IPS DF 4.7 (cell line): ENCODE data around the gene NXNL2.

Experiments used
- DNase-seq: peaks from one replicate; pipeline ENCODE4 v3.0.0-alpha.2; 2013; ENCODE audit warnings: low spot score; ENCODE audit errors: extremely low read depth

The NXNL2 gene

DNA sequence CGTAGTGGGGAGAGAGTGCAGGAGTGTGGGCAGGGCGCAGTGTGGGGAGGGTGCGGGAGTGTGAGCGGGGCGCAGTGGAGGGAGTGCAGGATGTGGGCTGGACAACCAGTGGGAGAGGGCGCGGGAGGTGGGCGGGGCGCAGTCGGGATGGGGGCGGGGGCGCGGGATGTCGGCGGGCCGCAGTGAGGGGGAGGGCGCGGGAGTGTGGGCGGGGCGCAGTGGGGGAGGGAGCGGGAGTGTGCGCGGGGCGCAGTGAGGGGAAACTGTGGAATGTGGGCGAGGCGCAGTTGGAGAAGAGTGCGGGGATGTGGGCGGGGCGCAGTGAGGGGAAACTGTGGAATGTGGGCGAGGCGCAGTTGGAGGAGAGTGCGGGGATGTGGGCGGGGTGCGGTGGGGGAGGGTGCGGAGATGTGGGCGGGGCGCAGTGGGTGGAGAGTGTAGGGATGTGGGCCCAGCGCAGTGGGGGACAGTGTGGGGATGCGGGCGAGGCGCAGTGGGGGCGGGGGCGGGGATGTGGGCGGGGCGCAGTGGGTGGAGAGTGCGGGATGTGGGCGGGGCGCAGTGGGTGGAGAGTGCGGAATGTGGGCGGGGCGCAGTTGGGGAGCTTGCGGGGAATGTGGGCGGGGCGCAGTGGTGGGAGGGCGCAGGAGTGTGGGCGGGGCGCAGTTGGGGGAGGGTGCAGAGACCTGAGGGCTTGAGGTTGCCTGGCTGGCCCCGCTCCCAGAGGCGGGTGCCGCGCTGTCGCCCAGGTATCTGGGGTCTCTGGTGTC lies at the start of gene NXNL2:
TSS of gene NXNL2 (plus strand) at position 723 of the 770 bp plus-strand sequence. CDS start 257 bp downstream, outside the sequence.
- DNase-seq, result no peak

DNA sequence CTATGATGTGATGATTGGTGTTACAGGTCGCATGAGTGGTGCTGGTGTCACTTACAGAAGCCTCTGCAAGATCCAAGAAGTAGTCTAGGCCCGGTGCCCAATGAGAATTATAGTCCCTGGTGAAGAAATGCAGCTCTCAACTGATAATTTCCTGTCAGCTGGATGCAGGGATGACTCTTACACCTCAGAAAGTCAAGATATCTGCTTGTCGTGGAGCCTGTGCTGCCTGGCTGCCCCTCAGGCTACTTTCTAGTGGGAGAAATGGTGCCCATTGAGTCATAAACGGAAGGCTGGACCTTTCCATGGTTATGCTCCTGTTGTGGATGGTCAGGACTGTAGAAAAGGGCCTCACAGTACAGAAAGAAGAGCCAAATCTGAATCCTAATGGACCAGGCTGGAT lies 46.8 kb upstream of the NXNL2 start:
- no peak for DNase-seq

DNA sequence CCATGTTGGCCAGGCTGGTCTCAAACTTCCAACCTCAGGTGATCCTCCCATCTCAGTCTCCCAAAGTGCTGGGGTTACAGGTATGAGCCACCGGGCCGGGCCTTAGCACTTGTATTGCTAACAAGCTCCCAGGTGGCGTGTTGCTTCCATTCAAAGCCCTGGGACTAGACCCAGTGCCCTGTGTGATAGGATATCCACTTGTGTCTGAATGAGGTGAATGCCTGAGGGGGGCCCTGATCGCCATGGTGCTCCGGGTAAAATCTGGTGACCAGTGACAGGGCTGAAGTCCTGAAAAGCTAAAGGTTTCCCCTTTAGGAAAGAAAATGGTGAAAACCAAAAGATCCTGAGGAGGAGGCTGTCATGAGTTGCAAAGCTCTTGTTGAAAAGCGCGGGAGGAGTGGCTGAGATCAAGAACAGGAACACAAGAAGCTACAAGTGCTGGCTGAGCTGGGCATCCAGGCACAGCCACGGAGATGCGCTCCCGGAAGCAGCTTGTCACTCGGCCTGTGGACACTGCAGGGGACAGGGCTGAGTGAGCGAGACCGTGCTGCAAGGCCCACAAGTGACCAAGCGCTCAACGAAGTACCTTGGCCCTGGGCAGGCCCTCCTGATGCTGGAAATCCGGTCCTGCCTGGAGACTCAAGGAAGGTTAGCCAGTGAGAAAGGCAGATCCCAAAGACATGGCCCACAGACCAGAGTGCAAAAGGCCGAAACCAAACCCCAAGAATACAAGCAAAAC lies 39.8 kb upstream of the NXNL2 start:
- DNase-seq, result no peak

DNA sequence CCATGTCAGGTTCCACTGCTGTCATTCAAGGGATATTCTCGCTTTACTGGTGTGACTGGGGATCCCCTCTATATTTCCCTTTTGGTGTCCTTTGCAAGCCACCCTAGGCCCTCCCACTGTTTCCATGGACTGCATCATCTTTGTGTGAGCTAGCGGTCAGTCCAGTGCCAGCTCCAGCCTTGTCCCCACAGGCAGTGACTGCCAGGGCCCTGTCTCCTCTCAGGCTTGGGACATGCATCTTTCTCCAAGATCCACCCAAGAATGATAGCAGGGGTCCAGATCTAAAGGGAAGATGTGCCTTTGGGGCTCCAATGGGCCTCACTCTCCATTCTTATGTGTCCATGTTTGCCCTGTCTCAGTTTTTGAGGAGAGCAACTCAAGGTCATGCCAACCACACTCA lies 37.8 kb upstream of the NXNL2 start:
- no peak for DNase-seq

DNA sequence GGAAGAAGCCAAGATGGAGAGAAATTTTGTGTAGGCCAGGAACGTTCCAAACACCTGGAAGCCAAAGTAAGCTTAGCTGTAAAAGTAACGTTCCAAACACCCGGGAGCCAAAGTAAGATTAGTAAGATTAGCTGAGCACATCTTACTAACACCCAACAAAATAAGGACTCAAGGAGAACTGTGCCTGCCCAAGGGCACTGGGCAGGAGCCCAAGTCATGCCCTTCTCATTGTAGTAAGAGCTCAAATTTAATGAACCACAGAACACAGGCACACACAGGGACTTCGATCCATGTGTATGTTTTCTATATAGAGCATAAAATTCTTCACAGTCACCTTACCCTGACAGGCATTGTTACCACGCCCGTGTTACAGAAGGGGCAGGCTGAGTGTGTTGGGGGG lies 36.1 kb upstream of the NXNL2 start:
- DNase-seq, result no peak

DNA sequence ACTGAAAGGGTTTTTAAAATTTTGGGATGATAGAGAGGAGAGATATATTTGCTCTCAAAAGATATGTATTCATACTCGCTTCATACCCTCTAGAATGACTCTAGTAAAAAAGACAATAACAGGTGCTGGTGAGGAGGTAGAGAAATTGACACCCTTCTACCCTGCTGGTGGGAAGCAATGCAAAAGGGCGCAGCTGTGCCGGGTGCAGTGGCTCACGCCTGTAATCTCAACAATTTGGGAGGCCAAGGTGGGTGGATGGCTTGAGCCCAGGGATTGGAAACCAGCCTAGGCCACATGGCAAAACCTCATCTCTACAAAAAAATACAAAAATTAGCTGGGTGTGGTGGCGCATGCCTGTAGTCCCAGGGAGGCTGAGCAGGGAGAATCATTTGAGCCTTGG lies 33.9 kb upstream of the NXNL2 start:
- no peak for DNase-seq

DNA sequence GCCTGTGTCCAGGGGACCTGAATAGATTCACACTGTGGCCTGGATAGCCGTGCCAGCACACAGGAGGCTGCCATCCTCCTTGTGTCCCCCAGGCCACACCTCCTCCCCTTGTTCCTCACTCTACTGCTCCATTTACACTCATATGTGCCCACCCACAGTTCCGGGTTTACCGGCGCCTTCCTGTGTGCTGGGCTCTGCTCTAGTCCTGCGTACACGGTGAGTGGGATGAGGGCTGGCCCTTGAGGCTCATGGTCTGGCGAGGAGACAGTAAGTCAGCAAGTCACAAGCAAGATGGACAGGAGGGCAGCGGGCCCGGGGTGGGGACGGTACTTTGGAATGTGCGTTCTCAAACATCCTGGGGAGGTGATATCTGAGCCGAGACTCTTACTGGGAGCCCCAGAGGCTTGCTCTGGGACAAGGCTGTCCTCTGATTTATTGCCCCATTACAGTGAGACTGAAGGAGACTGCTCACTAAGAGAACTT lies 32.4 kb upstream of the NXNL2 start:
- no peak for DNase-seq

DNA sequence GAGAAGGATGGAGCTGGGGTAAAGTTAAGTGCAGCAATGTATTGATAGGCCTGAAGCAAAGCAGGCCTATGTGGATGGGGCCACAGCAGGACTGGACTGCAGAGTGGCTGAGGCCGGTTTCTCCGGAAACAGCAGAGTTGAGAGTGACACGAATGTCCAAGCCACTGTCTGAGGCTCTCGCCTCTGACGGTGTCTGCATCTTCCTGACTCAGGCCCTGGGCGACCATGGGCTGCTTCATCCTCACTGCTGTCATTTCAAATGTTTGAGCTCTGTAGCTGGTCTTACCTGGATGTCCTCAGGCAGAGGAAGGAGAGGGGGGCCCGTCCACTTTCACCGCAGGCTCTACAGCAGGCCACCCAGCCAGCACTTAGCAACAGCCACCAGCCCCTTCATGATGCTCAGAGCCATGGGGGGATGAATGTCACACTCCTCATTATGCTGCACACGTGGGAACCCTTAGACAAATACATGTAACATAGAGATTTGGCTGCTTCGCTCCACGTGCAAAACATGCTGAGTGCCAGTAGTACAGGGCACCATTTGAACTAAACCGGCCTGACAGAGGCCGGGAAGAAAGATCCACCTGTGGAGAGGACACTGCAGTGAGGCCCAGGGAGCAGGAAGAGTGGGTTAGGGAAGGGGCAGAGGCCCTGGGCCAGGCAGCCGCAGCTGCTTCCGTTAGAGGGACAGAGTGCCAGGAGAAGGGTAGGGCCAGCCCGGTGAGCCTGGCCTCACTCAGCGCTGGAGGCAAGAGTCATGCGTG lies 31.7 kb upstream of the NXNL2 start:
- DNase-seq, result no peak

DNA sequence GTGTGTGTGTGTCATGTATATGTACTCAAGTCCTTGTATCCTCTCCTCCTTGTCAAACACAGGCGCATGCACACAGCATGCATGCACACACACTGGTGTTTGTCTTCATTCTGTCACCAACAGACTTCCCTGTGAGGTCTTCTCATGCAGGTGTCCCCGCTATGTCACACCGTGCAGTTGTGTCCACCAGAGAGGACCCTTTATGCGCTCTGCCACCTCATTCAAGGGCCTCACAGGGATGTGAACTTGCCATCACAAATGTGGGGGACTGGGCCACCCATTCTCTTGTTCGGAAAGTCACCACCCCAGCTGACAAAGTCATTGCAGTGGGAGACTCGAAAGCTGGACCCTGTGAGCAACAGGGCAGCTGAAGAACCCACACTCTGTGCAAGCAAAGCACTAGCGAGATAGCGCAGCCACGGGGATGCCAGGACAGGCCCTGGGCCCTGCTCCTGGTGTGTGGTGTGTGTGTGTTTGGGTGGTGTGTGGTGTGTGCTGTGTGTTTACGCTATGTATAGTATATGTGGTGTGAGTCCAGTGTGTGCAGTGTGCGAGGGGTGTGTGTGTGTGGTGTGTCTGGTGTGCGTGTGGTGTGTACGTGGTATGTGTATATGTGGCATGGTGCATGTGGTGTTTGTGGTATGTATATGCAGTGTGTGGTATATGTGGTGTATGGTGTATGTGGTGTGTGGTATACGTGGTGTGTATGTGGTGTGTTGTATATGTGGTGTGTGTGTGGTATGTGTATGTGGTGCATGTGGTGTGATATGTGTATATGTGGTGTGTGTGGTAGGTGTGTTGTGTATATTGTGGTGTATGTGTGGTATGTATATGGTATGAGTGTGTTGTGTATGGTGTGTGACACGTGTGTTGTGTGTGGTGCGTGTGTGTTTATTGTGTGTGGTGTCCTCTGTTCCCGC lies 30.9 kb upstream of the NXNL2 start:
- no peak for DNase-seq

DNA sequence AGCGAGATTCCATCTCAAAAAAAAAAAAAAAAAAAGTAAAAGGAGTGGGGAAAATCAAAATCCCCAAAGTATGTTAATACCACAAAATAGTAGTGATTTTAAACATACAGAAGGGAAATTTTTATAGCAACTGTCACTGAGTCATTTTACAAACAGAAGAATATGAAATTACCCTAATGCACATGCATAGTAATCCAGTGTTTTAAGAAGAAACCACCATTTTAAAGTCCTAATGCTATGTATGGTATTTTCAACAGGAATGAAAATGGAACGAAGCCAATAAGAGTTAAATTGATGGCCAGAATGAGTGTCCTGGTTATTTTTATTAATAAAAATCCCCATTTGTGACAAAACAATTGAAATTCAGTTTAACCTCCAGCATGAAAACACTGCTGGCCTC lies 26.7 kb upstream of the NXNL2 start:
- DNase-seq, result no peak

DNA sequence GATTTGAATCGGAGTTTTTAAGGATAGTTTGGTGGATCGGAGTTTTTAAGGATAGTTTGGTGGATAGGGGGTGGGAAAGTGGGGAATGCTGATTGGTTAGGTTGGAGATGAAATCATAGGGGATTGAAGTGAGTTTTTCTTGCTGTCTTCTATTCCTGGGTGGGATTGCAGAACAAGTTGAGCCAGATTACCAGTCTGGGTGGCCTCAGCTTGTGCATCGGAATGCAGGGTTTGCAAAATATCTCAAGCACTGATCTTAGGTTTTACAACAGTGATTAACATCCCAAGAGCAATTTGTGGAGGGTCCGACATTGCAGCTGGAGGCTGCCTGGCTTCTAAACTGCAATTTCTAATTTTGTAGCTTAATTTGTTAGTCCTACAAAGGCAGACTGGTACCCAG lies 23.1 kb upstream of the NXNL2 start:
- no peak for DNase-seq

DNA sequence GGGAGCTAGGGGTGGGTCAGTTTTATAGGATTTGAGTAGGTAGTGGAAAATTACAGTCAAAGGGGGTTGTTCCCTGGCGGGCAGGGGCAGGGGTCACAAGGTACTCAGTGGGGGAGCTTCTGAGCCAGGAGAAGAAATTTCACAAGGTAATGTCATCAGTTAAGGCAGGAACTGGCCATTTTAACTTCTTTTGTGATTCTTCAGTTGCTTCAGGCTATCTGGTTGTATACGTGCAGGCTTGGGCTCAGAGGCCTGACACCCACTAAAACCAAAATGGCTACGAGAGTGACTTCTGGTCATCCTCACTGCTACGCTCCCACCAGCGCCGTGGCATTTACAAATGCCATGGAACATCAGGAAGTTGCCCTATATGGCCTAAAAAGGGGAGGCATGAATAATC lies 20.7 kb upstream of the NXNL2 start:
- DNase-seq, result no peak

DNA sequence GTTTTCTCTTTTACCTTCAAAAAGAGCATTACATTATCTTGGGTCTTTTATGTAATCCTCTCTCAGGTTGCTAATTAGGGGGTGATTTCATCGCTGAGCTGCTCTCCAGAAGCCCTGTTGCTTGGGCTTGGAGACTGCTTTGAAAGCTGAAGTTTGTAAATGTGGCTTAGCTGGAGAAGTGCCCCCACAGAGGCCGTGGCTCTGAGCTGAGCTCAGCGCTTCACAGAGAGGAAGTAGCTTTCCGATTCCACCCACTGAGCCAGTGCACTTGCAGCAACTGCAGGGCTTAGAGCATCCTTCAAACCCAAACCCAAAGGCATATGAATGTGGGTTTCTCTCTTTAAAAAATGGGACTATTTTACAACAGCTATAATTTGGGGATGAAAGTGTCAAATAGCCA lies 13.7 kb upstream of the NXNL2 start:
- no peak for DNase-seq

DNA sequence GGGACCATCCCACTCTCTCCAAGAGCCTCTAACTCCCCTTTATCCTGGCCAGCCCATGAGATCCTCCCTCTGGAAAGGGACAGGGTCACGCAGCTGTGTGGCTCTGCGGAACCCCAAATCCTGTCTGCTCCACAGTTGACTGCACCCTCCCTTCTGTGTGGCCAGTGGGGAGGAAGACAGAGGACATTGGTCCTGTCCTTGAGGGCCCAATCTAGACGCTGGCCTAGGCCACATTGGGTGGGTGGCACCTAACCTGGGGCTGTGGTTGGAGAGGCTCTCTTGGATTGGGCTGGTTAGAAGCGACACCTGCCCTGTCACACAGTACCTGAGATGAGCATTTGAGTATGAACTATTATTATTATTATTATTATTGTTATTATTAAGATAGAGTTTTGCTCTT lies 12.6 kb upstream of the NXNL2 start:
- DNase-seq, result no peak

DNA sequence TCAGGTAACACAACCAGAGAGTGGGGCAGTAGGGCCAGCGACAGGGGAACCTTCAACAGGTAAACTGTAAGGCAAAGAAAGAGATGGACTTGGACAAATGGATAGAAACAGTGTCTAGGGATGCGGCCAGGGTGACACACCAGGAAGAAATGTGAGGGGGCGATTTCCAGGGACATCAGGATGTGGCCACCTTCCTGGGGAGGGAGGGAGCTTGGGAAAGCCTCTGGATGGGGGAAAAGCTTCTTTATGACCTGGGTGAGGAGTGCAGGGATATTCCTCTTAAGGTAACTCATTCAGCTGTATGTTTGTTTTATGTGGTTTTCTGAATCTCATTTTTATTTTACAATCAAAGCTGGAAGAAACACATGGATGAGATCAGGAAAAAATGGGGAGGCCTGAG lies 11.9 kb upstream of the NXNL2 start:
- no peak for DNase-seq

DNA sequence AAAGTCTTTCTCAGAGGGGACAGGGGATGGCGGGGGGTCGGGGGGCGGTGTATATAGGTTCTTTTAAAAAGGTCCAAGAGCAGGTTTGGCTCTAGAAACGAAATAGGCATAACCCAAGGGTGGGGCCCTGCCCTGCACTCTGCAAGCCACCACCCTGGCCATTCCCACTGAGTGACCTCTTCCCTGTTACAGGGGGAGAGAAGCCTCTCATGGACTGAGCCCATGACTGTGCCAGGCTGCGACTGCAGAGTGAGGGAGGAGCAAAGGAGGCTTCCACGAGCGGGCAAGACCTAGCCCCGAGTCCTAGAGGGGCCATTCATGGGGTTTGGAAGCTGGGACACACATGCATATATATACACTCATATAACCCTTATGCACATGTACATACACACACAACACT lies 10.1 kb upstream of the NXNL2 start:
- no peak for DNase-seq

DNA sequence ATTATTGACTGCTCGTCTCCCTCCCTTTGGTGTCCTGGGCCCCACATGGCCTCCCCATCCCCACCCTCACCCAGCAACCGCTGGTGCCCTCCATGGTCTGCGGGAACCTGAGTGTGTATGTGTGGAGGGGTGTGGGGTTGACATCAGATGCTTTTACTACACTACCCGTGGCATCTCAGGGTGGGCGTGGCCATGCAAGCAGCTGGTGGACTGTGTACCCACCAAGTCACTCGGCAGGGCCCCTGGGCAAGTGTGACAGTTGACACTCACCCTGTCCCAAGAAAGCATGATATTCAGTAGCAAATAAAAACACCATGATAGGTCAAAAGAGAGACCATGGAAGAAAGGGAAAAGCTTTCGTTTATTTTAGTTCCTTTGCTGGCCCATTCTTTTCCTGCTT lies 7.4 kb upstream of the NXNL2 start:
- DNase-seq, result no peak

DNA sequence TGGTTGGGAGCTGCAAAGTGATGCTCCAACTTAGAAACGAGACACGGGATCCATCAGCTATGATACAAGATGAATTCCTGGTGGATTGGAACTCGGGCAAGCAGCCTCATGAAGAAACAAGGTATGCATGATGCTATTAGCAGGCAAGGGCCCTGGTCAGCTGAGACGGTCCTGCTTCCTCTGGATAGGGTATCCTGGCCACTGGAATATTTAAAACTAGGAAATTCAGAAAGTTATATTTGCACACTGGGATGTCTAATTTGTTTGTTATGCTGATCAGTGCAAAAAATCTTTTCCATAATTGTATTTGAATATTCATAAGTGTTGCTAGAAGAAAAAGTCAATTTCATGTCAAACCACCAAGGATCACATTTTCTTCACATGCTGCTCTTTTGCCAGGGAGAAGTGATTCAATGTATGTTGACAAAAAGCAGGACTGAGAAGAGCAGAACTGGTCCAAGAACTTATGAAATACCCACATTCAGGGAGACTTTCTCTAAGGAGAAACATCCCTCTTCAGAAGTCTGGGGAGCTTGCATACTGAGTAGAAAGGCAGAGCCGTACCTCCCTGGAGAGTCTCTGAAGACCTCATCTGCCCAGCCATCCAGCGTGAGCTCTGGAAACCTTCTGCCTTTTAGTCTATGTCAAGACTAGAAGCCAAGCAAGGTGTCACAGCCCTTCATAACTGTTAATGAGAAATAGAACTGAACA lies 6.7 kb upstream of the NXNL2 start:
- no peak for DNase-seq

DNA sequence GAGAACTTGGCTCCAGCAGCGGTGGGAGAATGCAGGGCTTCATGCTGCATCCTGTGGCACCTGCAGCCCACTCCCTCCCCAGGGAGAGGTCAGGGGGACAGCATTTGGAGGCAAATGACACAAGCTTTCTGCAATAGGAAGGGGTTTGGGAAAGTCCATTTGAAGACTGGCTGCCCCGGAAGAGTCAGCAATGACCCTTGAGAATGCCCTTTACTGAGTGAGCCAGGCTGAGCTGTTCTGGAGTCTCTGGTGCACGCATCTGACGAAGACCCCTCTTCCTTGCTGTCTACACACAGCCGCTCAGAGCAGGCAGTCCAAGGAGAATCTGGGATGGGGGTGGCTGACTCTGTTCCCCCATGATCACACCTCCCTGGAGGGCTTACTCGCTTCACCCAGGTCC lies 5.5 kb upstream of the NXNL2 start:
- no peak for DNase-seq

DNA sequence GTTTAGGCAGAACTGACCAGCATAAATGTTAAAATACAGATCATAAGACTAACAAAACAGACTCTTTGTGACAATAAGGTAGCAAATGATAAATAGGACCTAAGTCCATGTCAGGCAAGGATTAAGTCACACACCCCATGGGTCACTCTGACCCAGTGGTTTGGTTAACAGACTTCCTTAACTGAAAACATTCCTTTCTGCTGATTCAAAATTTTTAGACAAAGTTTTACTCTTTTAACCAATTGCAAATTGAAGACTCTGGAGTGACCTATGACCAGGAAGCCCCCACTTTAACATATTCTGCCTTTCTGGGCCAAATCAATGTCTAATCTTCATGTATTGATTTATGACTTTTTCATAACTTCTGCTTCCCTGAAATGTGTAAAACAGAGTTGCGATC lies 4.9 kb upstream of the NXNL2 start:
- DNase-seq, result no peak
